ENCODE data around the gene CIRBP. TPM values are rescaled to one million over a fixed set of nuclear protein-coding genes. Genes with fewer than 3 reads are reported as not detected.

Gene CIRBP
- total RNA-seq, 1 donor from 2014 or later = 598 TPM

DNA sequence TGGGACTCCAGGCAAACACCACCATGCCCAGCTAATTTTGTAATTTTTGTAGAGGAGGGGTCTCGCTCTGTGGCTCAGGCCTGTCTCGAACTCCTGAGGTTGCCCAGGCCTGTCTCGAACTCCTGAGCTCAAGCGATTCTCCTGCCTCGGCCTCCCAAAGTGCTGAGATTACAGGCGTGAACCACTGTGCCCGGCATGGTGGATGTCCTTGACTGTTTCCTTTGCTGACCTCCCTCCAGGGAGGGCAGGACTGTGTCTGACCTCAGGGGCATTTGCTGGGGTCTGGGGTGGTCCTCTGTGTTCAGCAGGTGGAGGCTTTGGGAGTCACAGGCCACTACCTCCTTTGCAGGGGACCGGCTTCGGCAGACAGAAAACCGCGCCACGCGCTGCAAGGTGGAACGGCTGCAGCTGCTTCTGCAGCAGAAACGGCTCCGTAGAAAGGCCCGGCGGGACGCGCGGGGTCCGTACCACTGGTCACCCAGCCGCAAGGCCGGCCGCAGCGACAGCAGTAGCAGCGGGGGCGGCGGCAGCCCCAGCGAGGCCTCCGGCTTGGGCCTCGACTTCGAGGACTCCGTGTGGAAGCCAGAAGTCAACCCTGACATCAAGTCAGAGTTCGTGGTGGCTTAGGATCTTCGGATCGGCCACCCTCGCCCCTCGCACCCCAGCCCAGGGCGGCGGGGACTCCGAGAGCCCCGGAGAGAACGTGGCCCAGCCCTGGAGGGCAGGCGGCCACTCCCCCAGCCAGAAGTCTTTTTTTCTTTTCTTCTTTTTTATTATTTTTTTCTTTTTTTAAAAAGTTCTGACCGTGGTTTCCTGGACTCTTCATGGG, 12.3 kb upstream of the CIRBP start:
- no peak for DNase-seq

DNA sequence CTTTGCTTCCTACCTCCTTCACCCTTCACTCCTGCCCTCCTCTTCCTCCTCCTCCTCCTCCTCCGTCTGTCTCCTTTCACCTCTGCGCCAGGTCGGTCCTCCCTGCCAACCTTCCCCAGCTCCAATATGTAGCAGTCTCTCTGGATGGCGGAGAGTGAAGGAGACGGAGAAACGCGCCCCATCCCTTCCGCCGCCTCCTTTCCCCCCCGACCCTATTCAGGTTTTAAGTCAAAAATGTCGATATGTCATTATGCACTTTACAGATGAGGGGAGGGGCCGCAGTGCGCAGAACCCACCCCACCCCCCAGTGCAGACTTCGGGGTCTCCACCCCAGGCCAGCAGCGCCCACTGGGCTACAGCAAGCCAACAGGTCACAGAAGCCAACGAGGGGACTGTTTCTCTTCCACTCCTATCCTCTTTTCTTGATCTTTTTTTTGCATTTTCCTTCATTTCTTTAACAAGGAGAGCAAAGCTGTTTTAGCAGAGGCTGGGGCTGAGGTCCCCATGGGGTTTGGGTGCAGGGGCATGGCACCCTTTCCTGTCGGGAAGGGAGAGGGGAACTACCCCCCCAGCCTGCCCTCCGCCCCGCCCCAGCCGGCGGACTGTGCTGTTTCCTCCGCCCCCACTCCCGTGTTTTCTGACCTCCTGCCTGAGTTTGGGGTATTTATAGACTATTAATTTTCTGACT, 11.5 kb upstream of the CIRBP start:
- DNase-seq = no peak

DNA sequence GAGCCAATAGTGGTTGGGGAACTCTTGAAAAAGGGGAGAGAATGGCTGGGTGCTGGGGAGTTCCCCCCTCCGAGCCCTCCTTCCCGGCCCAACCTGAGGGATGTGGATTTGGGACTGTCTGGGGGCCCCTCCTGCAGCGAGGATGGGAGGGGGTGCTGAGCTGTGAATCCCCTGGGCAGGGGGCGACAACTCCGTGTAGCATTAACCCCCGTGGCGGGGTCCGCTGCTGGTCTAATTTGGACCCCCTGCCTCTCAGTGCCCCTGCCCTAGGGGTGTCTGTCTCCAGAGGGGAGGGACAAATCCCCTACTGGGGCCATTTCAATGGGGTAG, 11.0 kb upstream of the CIRBP start:
- DNase-seq = no peak

DNA sequence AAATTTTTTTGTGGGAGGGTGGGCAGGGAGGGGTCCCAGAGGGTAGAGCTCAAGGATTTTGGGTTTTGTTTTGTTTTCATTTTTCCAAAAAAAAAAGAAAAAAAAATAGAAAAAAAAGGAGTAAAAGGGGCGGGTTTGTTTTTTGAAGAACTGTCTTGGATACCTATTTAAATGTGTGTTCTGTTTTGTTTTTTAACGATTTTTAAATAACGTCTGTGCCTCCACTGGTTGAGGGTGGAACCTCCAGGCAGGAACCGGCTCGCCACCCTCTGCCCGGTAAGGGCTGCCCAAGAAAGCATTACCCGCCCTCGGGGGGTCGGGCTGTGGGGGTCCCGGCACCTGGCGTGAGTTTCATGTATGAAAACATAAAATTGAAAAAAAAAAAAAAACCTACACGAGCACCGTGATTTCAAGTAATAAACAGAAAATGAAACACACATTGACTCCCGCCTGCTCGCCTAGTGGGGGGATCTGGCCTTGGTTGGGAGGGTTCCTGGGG, 10.4 kb upstream of the CIRBP start:
- no peak for DNase-seq

DNA sequence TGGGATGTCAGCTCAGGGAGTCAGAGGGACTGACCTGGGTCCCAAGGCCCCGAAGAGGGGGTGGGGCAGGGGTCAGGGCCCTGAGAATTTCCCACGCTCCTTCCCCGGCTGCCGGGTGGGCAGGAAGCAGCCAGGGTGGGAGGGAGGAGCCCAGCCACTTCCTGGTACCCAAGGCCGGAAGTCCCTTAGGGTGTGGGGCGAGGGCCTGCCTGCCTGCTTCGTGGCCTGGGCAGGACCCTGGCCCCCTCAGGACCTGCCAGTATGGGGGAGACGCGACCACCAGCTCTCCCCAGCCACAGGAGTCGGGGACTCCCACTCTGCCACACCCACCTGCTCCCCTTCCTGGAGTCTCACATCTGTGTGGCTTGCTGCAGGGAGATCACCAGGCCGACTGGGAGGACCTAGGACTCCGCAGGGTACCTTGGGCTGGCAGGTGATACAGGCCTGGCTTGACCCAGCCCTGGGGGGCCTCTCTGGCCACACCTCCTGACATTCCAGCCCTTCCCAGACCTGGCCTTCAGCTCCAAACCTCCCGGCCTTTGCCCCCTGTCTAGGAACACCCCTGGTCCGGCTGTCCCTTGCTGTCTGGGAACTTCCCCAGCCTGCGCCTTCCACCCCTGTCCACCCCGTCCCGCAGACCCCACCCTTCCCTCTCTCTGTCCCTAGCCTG, 9.8 kb upstream of the CIRBP start:
- no peak for DNase-seq

DNA sequence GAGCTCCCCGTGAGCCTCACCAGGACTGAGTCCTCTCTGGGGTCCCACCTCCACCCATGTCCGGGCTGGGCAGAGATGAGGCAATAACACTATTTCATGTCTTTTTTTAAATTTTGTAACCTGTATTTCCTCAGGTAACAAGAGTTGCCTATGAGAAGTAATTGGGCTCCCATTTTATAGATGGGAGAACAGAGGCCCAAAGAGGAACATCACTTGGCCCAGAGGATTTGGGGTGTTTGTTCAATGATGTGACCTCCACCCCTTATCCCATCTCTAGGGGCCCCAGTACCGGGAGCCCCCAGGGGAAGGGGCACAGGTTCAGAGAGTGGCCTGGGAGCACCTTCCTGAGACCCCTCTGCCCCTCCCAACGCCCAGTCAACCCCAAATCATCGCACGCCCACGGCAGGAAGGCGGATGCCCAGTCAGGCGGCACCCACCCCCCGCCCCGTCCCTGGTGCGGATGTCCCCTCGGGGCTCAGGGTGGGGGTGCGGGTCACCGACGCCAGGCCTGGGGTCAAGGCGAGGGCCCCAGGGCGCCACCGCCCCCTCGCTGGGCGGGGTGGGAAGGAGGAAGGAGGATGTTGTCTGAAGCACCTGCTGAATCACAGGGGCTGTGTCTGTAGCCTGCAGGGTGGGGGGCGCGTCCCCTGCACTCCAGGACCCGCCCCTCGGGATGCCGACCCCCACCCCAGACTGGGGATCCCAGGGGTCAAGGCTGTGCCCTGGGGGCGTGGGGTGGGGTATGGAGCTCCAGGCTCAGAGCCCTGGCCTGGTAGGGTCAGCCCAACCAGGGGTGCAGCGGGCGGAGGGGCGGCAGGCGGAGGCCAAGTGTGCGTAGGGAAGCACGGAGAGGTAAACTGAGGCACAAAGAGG, 9.0 kb upstream of the CIRBP start:
- DNase-seq = no peak

DNA sequence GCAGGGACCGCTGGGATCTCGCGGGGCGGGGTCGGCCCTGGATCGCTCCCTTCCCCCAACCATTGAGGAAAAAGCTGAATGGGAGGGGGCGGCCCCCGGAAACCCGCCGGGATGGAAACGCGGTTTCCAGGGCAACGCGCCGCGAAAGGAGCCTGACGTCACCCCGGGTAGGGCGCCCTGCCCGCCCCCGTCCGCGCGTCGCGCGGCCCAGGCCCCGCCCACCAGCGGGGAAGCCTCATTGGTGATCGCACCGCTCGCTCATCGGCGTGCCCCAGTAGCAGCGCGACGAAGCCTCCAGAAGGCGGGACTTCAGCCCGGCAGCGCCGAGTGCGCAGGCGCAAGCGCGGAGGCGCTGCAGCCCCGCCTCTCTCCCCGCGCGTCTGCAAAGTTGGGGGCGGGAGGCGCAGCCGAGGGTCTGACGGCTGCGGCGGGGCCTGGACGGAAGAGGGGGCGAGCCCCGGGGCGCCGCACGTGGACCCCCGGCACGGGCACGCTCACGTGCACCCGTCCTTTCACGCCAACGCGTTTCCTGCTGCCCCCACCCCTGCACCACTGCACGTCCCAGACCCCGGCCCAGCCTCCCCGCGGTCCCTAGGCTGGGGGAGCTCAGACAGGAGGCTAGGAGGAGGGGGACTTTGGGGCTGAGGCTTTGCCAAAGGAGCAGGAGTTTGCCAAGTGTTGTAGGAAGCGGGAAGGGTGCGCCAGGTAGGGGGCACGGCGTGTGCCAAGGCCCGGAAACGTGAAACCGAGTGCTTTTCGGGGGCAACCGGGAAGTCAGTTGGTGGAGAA, 8.2 kb upstream of the CIRBP start:
- DNase-seq = peak; percentile 88

DNA sequence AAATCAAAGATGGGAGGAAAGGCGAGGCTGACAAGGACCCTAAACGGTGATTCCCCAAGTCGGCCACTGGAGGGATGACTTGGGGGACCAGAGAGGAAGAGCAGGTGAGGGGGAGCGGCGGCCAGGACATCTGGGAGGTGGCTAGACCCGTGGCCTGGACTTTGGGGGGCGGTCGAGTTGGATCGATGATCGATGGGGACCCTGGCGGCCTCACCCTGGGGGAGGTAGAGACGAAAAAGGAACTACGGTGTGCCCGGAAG, 7.7 kb upstream of the CIRBP start:
- DNase-seq = no peak

DNA sequence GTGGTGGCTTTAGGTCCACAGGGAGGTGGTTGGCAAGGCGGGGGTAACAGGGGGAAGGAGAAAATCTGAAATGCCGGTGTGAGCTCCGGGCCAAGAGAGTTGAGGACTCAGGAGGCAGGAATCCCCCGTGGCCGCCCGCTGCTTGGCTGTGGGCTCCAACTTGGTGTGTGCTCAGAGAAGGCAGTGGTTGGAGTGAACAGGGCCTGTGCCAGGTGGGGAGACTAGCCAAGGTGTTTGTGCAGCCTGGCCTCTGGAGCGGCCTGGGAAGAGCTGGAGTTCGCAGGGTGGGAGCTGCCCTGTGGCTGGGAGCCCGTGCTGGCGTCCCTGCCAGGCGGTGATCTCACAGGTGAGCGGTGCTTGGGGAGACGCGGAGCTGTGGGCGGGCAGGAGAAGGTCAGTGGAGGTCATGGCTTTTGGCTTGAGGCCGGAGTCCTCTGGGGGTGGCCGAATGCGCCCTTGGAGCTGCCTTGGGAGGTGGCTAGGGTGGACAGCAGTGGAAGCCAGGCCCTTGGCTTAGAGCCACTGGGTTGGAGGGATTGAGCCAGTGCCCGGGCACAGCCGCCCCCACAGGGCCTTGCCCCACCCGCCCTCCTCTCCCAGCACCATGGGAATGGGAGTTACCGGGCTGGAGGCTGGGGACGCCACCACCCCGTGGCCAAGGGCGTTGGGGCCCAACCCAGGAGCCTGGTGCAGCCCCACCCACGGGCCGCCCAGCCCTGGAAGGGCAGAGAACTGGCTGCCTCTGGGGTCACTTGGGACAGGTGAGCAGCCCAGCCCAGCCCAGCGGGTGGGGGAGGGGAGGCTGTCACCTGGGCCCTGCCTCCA, 7.1 kb upstream of the CIRBP start:
- DNase-seq = no peak

DNA sequence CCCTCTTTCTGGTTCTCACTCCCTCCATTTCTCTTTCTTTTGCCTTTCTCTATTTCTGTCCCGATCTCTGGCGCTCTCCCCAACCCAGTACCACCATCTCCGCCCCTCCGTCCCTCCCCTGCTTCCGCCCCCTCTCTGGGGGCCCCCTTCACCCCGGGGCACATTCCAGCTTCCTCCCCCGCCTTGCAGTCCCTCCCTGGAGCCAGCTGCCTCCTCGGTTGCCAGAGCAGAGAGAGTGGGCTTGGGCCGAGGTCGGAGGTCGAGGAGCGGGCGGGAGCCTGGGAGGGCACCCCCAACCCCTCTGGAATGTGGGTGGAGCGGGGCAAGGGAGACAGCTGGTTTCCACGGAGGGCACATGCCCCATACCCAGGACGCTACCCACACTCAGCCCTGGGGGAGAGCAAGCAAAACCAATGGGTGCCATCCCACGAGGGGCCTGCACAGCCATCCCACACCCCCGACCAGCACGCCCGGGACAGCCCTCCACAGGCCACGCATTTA, 6.5 kb upstream of the CIRBP start:
- DNase-seq = no peak

DNA sequence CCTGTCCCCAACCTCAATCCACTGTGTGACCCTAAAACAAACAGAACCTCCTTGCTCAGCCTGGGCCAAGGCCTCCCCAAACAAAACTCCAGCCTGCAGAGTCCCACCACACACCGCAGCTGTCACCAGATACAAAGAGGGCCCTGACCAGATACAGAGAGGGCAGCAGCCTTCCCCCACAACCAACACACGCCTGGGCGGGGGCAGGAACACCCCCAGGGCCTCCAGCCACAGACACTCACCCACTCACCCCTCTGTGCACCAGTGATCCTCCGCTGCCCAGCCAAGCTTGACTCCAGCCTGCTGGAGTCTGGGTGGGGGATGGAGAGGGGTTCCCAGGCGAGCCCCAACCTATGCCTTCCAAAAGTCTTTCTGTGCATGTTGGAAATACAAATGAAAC, 5.9 kb upstream of the CIRBP start:
- no peak for DNase-seq

DNA sequence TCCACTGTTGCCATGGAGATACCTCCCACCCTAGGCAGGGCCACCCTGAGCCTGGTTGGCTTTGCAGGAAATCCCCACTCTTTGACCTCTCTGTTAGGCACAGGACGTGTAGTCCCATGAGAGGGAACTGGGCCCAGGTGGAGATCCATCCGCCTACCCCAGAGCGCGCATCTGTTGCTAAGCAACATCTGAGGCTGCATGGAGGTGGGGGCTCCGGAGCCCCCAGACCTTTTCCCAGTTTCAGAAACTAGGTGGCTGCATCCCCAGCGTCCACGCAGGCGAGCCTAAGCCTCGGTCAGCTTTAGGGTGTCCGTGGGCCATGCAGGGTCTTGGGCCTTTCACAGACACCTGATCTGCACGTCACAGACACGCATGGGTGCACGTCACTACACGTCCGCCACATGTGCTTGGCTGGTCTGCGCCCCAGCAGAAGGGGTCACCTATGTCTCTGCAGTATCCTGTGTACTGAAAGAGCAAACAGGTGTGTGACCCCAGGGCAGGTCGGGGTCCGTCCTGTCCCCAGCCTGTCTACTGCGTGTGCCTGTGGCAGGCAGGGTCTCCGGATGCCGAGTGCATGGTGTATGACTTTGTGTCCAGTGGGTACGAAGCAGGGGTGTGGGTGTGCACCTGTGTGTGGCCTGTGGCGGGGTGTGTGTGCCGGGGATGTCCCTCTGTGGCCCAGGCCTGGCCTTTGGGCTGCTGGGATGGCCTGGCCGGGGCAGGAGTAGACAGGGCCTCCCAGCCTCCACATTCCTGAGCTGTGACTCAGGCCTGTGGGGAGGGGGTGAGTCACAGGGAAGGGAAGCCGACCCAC, 4.1 kb upstream of the CIRBP start:
- DNase-seq = no peak

DNA sequence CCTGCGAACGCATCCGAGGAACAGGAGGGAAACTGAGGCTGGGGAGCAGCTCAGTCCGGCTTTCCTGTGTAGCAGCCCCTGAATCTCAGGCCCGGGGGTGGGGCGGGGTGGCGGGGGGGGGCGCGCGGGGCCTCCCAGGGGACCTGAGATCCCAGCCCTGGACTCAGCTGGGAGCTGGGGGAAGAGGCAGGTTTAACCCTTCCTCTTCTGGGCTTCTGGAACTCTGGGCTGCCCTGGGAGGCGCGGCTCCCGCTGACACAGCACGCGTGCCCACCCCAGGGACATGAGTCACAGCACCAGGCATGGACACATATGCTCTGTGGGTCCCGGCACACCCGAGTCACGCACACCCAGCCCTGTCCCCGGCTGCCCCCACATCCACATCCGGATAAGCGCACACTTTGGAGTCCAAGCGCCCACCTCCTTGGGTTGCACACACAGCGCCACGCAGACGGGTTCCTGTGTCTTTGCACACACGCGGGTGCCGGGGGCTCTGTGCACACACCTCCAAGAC, 3.5 kb upstream of the CIRBP start:
- DNase-seq = no peak

DNA sequence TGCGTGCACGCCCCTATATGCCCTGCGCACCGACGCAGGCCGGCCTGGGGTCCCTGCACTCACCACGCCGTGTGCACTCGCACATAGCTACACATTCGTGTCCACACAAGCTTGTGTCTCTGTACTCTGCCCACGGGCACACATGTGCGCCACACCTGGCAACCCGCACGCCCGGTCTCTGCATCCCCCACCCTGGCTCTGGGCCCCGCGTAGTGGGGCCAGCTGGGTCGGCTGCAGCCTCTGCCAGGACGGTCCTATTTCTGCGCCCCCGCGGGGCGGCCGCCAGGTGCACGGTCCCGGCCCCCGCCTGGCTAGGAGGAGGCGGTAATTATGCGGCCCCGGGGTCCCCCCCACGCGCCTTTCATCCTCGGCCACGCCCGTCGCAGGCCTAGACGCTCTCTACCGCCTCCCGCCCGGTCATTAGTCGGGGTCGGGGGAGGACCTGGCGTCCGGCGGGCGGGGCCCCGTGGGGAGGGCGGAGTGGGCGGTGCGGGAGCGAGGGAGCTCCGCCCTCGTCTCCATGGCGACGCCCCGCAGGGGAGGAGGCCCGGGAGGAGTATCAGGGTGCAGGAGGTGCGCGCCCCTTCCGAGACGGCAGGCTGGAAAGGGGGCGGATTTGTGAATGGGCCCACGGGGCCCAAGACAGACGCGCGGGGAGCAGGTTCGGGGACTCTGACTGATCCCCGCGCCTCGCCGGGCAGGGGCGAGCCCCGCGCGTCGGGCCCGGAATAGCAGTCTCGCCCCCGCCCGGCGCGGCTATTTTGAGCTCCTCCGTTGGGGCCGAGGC, 2.8 kb upstream of the CIRBP start:
- peak; percentile 64 for DNase-seq

DNA sequence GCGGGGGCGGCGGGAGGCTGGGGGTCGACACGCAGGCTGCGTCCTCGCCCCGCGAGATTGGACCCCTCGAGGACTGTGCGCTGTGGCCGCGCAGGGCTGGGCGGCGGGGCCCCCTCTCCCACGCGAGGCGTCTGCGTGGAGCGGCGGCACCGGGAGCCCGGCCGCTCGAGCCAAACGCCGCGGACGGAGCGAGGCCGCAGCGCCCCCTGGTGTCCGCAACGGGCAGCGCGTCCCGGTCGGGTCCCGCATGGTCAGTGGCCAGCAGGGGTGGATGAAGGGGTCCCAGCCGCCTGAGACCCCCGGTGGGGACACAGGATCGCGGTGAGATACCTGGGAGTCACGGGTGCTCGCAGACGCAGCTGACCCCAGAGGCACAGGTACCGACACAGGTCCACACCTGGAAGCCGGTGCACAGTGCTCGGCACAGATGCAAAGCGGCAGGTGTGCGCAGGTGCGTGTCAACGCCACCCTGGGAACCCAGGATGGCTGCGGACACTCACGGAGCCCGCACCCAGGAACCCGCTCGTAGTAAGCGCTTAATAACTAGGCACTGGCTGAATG, 2.1 kb upstream of the CIRBP start:
- DNase-seq = peak; percentile 45

DNA sequence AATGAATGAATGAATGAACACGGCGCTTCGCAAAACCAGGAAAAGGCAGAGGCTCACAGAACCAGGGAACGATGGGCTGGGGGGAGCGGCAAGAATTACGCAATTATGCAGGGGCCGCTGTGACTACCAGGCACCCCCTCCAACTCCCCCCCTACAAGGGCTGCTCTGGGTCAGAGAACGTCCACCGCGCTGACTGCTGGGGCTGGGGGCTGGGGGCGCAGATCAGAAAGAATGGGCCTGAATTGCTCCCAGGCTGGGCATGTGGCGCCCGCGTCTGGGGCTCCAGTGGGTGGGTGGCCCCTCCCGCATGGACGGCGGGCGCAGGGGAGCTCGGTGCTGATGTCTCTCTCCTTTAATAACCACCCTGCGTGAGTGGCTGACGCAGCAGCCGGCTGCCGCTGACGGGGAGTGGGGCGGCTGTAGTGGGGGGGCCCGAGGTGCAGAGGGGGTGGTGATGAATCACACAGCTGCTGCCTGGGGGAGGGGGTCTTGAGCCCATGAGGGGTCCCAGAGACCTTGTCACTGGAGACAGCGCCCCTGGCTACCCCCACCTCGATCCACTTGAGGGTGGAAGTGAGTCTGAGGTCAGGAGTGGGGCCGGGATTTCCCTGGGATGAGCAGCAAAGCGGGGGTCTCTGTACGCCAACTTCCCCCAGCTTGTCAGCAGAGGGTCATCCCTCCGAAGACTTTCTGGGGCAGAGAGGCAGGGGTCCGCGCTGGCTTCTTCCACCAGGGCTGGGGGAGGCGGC, 1.5 kb upstream of the CIRBP start:
- DNase-seq = no peak

DNA sequence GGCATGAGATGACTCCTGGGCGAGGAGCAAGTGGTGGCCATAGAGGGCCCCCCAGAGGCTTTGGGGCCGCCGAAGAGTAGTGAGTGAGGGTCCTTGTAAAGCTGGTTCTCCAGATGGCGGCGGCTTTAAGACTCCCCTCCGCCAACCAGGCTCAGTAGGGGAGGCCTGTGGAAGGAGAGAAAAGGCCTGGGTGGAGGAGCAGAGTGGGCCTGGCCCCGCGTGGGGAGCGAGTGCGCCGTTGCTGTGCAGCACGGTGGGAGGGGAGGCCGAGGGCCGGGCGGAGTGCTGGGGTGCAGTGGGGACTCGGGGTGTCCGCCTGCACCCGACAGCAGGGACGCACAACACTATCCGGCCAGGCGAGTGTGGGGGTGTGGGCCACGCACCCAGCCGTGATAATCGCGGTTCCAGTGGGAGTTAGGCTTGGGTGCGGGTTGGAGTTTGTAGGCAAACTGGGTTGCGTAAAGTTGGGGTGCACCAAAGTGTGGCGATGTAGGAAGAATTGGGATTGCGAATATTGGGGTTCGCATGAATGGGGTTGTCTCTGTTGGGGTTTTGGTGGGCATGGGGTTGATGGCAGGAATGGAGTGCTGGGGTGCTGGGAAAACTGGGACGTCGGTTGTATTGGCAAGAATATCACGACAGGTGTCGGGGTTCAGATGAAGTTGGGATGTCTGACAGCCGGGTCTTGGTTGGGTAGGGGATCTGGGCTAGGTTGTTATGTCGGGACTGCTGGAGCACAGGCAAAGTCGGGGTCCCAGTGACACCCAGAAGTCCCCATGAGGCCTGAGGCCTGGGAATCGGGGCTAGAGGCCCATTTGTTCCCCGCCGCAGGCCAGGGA, 687 bp upstream of the CIRBP start:
- no peak for DNase-seq
